Measurements from ENCODE around the gene HMG20A.

GRCh38 chr15:77415450-77416147 lies 5.1 kb upstream of the HMG20A start:
- TF ChIP-seq CTCF (IDR thresholded peaks at IDR 0.05 in 8 of 11, conservative IDR thresholded peaks at IDR 0.05 in 3 of 11): no peak
- no peak for TF ChIP-seq POLR2A (IDR thresholded peaks at IDR 0.05)
